Stimulated activated CD8-positive, alpha-beta memory T cell treated with anti-CD3 and anti-CD28 coated beads, Interleukin-12 subunit alpha, Interleukin-12 subunit beta, amount 100 ng/mL, for 24 hours (primary cell): ENCODE data around the gene TBPL1.
"Not testable (repeated sequence)": the region's sequence is repeated elsewhere in the genome, so short reads cannot be mapped to it uniquely, and the experiment has no call there.

Source experiments
- DNase-seq: peaks from one replicate; pipeline ENCODE4 v3.0.0-alpha.2; 2020; ENCODE audit errors: extremely low read depth

The TBPL1 gene

DNA sequence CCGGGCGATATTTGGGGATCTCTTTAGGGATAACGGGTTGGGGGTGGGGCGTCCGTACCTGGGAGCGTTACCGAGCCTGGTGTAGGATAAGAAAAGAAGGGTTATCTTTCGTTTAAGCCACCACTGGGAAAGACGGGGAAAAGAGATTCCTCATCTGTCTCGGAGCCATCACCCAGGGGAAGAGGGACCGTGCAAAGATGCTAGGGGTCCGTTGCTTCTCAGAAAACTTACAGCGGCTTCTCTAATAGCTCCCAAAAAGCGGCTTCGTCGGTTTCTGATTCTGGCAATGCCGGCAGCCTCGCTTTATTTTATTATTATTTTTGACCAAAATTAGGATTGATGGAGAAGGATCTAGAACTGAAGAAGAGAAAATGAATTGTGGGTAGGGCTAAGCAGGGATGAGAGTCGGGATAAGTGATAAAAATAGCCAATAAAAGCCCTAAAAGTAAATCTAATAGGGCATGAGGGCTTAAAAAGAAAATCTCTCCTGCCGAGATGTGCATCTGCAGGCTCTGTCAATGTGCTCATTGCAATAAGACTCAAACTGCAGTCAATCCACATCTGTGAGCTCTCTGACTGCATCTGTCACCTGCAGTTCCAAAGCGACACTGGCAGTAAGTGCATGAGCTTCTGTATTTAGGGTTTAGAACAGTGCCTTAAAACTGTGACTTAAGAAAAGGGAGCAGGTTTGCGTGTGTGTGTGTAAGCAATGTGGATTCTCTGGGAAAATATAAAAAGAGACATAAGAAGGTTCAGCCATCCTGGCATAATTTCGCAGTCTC lies 801 bp downstream of the TBPL1 start:
- no peak for DNase-seq

DNA sequence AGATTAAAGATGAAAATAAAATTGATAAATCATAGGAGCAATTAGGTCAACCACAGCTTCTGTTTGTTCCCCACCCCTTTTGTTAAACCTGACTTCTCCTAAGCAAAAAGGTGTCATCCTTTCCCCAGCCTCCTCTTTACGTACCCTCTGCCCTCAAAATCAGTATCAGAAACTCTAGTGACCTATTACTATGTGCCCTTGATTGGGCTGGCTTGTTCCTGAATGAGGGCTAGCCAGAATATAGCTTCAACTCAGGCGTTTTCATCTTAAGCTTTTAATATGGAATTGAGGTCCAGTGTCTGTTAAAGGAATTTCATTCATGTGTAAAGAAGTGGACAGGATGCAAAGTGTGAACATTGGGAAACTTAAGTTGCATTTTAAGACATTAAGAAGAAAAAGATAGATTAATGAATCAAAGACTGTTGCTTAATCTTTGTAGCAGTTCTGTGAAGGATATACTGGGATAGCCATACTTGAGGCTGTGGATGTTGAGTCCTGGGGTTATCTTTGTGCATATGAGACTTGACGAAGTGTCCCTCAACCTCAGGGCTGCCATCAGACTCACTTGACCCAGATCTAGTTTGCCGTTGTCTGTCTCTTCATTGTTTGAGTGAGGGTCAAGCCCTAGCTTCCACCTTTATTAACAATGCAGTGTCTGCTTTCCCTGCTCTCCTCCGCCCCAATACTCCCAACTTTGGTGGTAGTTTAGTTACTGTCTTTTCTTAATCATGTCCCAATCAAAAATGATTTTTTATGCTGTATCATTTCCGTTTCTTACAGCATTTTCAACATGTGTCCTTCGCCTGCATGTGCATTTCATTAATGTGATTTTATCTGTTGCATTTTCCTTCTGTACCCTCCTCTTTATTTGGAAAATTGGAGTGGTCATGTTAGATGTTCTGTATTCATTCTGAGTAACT lies 1.9 kb downstream of the TBPL1 start:
- no peak for DNase-seq

DNA sequence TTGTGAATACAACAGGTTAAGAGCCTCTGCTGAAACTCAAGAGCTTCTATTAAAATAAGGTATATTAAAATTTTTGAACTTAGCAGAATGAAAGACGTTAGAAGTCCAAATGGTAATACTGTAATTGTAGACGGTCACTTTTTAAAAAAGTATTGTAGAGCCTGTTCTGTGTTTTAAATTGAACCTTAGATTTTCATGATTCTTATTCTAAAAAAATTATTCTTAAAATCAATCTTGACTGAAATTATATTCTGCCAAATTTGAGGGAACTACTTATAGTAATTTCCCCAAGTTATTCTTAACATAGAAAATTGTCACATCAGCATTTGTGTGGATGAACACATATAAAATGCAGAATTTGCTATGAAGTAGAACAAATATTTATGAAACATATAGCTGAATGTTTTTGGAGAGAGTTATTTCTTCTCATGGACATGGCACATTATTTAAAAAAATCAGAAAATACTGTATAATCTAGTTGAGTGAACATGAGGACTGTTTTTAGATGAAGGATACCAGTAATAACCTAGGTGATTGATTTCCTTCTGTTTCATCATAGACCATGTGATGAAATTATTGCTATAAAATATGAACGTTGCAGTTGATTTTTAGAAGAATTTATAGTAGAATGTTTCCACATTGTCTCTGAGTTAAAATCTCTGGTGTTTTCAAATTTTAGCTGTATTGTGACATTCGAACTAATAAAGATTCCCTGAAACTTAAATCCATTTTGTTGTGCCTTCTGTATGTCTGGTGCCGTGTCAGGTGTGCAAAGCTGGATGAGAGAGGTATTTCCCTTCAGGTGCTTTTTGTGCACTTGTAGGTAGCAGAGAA lies 2.8 kb downstream of the TBPL1 start:
- DNase-seq, result no peak

GRCh38 chr6:133956416-133957049 lies 3.5 kb downstream of the TBPL1 start:
- no peak for DNase-seq

DNA sequence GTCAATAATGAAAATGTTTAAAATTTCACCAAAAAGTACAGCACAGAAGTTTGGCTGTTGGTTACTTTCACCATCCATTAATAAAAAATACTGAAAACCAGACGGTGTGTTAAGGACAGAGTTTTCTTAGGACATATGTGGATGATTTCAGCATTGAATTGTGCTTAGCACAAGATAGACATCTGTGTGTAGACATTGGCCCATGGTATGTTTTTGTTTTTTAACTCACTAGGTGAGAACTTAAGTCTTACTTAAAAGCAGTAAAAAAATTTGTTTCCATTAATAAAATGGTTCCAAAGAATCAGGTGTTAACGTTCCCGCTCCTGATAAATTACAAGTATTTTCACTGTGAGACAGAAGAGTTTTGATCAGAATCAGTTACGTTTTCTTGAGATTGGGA lies 4.2 kb downstream of the TBPL1 start:
- no peak for DNase-seq

- no peak for DNase-seq
Measured at GRCh38 chr6:133957780-133958242, 4.8 kb downstream of the TBPL1 start.

DNA sequence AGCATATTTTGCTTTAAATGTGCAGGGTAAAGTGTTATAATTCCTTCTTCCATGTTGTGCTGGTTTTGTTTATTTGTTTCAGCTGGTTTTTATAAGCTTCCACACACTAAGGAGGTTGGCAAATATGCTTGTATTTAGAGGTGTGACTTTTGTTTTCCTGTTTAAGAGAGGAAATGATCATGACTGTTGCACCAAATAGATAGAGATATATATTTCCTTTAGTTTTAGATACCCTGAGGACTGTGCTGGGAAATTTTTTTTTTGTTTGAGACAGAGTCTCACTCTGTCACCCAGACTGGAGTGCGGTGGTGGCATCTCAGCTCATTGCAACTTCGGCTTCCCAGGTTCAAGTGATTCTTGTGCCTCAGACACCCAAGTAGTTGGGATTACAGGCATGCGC lies 5.8 kb downstream of the TBPL1 start:
- no peak for DNase-seq

- no peak for DNase-seq
Measured at GRCh38 chr6:133959667-133960368, 6.8 kb downstream of the TBPL1 start.

DNA sequence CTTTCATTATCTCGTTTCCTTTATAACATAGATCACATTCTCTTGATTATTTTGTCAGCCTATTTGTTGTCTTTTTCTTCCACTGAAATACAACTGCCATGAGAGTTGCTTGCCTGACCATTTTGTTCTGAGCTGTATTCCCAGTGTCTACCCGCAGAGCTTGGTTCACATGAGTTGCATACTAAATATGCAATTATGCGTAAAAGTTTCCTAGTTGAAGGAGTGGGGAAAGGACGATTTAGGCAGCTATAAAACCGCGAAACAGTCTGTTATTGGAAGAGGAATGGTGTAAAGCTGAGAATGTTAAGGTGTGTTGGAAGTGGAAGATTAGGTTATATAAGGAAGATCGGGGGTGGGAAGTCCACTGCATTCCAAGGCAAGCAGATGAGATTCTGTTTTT lies 8.8 kb downstream of the TBPL1 start:
- DNase-seq, result no peak

DNA sequence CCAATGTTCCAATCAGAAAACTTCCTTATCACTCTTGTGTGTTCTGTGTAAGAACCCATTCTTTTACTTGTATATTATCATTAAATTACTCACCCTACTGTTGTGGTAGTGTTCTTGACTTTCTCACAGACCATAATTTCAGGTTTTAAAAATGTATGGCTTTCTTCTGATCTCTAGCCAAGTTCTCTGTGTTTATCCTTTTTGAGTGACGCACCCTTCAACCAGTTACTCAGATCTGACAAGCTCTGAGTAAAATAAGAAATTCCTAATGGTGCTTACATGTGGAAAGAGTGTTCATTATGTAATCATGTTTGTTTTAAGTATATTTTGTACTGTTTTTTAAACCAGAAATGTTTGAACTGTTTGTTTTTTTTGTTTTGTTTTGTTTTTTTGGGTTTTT lies 11.0 kb downstream of the TBPL1 start:
- no peak for DNase-seq

DNA sequence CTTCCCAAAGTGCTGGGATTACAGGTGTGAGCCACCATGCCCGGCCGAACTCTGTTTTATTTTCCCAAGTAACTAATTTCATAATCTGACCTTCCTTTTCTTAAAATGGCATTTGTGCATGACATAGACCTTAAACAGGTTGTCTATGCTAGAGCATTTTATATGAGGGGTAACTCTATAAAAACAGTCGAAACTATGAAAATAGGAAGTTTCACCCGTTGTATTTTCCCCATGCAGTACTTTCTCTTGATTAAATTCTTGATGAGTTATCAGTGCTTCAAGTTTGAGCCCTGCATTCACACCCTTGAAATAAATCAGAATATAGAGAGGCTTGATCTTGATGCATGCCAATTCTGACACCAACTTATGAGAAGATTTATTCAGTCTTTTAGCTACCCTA lies 11.7 kb downstream of the TBPL1 start:
- no peak for DNase-seq

DNA sequence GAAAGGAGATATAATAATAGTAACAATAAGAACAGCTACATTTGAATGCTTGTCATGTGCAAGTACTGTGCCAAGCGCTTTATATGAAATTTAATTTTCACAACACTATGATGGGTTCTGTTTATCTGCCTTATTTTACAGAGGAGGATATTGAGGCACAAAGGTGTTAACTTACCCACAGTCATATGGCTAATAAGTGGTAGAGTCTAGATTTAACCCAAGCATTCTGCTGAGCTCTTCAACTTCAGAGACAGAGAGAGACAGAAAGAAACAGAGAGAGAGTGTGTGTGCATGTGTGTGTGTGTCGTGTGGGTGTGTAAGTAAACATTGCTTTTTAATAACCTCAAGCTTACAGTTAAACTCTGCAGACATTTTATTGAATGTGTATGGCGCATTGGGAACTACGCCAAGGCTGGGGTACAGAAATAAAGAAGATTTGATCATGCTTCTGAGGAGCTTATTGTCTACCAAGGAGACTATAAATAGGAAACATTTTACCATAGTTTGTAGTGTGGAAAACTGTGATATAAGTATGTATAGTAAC lies 12.9 kb downstream of the TBPL1 start:
- no peak for DNase-seq

DNA sequence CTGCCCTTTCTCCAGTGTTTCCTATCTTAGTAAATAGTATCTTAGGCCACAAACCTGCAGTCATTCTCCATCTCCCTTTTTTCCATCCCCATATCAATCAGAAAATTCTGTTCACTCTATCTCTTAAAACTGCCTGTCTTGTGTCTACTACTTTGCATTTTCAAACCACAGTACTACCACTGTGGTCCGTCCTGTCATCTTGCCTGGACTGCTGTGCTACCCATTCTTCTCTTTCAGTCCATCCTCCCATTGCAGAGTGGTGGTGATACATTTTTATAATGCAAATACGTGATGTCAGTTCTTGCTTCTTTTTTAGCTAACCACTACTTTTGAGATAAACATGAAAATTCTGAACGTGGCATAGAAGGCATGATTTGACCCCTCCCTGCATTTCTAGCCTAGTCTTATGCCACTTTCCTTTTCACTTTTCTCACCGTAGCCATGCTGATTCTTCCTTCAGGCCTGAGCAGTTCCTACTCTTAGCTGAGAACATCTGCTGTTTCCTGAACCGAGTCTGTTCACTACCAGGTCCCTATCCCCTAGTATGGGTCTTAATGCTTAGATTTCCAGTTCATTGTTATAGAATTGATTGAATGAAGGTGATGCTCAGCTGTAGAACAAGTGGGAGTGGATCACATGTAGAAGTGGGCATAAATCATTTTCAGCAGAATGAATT lies 13.8 kb downstream of the TBPL1 start:
- DNase-seq, result no peak

DNA sequence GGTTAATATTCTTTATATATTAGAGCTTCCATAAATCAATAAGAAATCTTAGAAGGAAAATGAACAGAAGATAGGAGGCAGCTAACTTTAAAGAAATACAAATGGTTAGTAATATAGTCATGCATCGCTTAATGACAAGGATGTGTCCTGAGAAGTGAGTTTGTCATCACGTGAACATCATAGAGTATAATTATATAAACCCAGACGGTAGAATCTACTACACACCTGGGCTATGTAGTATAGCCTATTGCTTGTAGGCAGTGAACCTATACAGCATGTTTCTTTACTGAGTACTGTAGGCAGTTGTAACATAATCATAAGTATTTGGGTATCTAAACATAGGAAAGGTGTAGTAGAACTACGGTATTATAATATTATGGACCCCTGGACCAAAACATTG lies 14.3 kb downstream of the TBPL1 start:
- no peak for DNase-seq

- not testable (repeated sequence) for DNase-seq
Measured at GRCh38 chr6:133967835-133968234, 14.8 kb downstream of the TBPL1 start.

GRCh38 chr6:133969285-133969920 lies 16.4 kb downstream of the TBPL1 start:
- DNase-seq, result no peak

- no peak for DNase-seq
Measured at GRCh38 chr6:133969921-133970295, 16.9 kb downstream of the TBPL1 start.

GRCh38 chr6:133971861-133972260 lies 18.8 kb downstream of the TBPL1 start:
- DNase-seq, result no peak

GRCh38 chr6:133972388-133972787 lies 19.4 kb downstream of the TBPL1 start:
- DNase-seq, result no peak
